Measurements from ENCODE around the gene WDFY4.

Gene WDFY4

GRCh38 chr10:49007129-49007528, 322.5 kb downstream of the WDFY4 start:
- TF ChIP-seq CTCF (IDR thresholded peaks at IDR 0.05; ENCODE audit: low read depth, low read length) = no peak

GRCh38 chr10:49008091-49008490, 323.4 kb downstream of the WDFY4 start:
- TF ChIP-seq CTCF (IDR thresholded peaks at IDR 0.05; ENCODE audit: low read depth, low read length) = no peak

More at GRCh38 chr10:49007129-49007528, 322.5 kb downstream of the WDFY4 start:
- no peak overlapping the region for H3K27ac ChIP-seq
- DNase-seq = no peak
- H3K27me3 ChIP-seq (ENCODE audit: insufficient read depth, low read depth, severe bottlenecking) = peaks cover 6% of the 10 kb centered on the region
- no peaks in the 10 kb centered on the region for H3K36me3 ChIP-seq
- no peaks in the 10 kb centered on the region for H3K9me3 ChIP-seq (ENCODE audit: severe bottlenecking)
- no peak overlapping the region for H3K4me3 ChIP-seq (ENCODE audit: low read depth, low read length)

GRCh38 chr10:49008505-49009198, 324.0 kb downstream of the WDFY4 start:
- Histone ChIP-seq H3K27me3 (ENCODE audit: insufficient read depth, low read depth, severe bottlenecking) (peaks cover 9% of the 10 kb centered on the region), H3K9me3 (ENCODE audit: severe bottlenecking) (no peaks in the 10 kb centered on the region), H3K27ac (no peak overlapping the region), H3K4me3 (ENCODE audit: low read depth, low read length) (no peak overlapping the region), H3K36me3 (no peaks in the 10 kb centered on the region)
- DNase-seq = no peak
- no peak for TF ChIP-seq CTCF (IDR thresholded peaks at IDR 0.05; ENCODE audit: low read depth, low read length)

More at GRCh38 chr10:49008091-49008490, 323.4 kb downstream of the WDFY4 start:
- H3K4me3 ChIP-seq (ENCODE audit: low read depth, low read length) = no peak overlapping the region
- H3K36me3 ChIP-seq = no peaks in the 10 kb centered on the region
- H3K27me3 ChIP-seq (ENCODE audit: insufficient read depth, low read depth, severe bottlenecking) = peaks cover 9% of the 10 kb centered on the region
- no peak for DNase-seq
- H3K9me3 ChIP-seq (ENCODE audit: severe bottlenecking) = no peaks in the 10 kb centered on the region
- H3K27ac ChIP-seq = no peak overlapping the region

GRCh38 chr10:49009199-49009979, 324.7 kb downstream of the WDFY4 start:
- Histone ChIP-seq H3K4me3 (ENCODE audit: low read depth, low read length) (no peak overlapping the region), H3K27ac (no peak overlapping the region), H3K9me3 (ENCODE audit: severe bottlenecking) (no peaks in the 10 kb centered on the region), H3K36me3 (no peaks in the 10 kb centered on the region), H3K27me3 (ENCODE audit: insufficient read depth, low read depth, severe bottlenecking) (peaks cover 9% of the 10 kb centered on the region)
- TF ChIP-seq CTCF (IDR thresholded peaks at IDR 0.05; ENCODE audit: low read depth, low read length) = no peak
- DNase-seq = no peak

GRCh38 chr10:49010295-49010694, 325.6 kb downstream of the WDFY4 start:
- H3K36me3 ChIP-seq = no peaks in the 10 kb centered on the region
- H3K4me3 ChIP-seq (ENCODE audit: low read depth, low read length) = no peak overlapping the region
- no peak for DNase-seq
- H3K27ac ChIP-seq = no peak overlapping the region
- H3K9me3 ChIP-seq (ENCODE audit: severe bottlenecking) = no peaks in the 10 kb centered on the region
- peaks cover 9% of the 10 kb centered on the region for H3K27me3 ChIP-seq (ENCODE audit: insufficient read depth, low read depth, severe bottlenecking)
- no peak for TF ChIP-seq CTCF (IDR thresholded peaks at IDR 0.05; ENCODE audit: low read depth, low read length)
